HCT116 (cell line): ENCODE data around the gene MRGPRX3. TPM values are rescaled to one million over a fixed set of nuclear protein-coding genes. Genes with fewer than 3 reads are reported as not detected.

Source experiments
- ATAC-seq: fragments of 200-7000 bp; cut with Tn5 transposase; 2 replicates; pipeline ENCODE4 v1.9.1; 2020; ENCODE audit warnings: mild to moderate bottlenecking, moderate library complexity
- BruUV-seq: library from RNA; stranded (reverse); fragments of 400-500 nt; replicated peaks from 2 replicates; lab custom pipeline; 2021; lab: Mats Ljungman, UMichigan
- CTCF ChIA-PET: fragments of 300-600 bp; sonication (Branson Sonifier 250); formaldehyde crosslinking; loops from one replicate; lab custom pipeline; 2021; ENCODE audit warnings: antibody characterized with exemption; lab: Charles Lee
- POLR2A ChIA-PET: fragments of 300-600, 350-600 bp; sonication (Branson Sonifier 250); formaldehyde crosslinking; loops from one replicate; lab custom pipeline; 2021; ENCODE audit warnings: antibody characterized with exemption; lab: Charles Lee
- RAD21 ChIA-PET, 2 experiments: fragments of 300-600 bp; sonication (Branson Sonifier 250); formaldehyde crosslinking; loops; one replicate each; lab custom pipeline; 2023; ENCODE audit warnings: low total read pairs in 2 of 2; ENCODE audit not compliant: uncharacterized antibody in 2 of 2, unreplicated experiment in 2 of 2, low non-redundant PET in 1 of 2; lab: Charles Lee
- DNase-seq: peaks from one replicate; pipeline ENCODE4 v3.0.0-alpha.2; 2010; ENCODE audit warnings: low read depth, low spot score
- H2AFZ ChIP-seq: fragments of 200-600 bp; shearing (Covaris generic), sonication (generic); 2 replicates; pipeline ENCODE4 v1.6.1; 2017; ENCODE audit warnings: low read depth, mixed run types, mixed read lengths, antibody characterized with exemption, low read length; ENCODE audit not compliant: poor library complexity, severe bottlenecking
- H3K27ac ChIP-seq: 2 replicates; pipeline ENCODE4 v1.5.1; 2012; ENCODE audit warnings: low read depth, low read length
- H3K27me3 ChIP-seq: fragments of 200-600 bp; sonication (generic); 2 replicates; pipeline ENCODE4 v1.6.1; 2016; ENCODE audit warnings: mixed run types, low read length, mixed read lengths; ENCODE audit not compliant: insufficient read depth
- H3K36me3 ChIP-seq, 2 experiments: fragments of 200-500 bp in 1 of 2; fragments of 200-600 bp in 1 of 2; sonication (Bioruptor generic) in 1 of 2; sonication (generic) in 1 of 2; 2 replicates each; pipeline versions ENCODE4 v1.5.1 to v1.6.1; 2014 to 2016; ENCODE audit warnings: low read length in 2 of 2, inconsistent platforms in 1 of 2, mixed read lengths in 1 of 2, mixed run types in 1 of 2; ENCODE audit not compliant: insufficient read depth in 2 of 2, control insufficient read depth in 1 of 2
- H3K4me1 ChIP-seq, 2 experiments: fragments of 200-600 bp in 1 of 2; sonication (generic) in 1 of 2; 2 replicates each; pipeline versions ENCODE4 v1.5.1 to v1.6.1; 2012 to 2017; ENCODE audit warnings: low read length in 2 of 2, inconsistent platforms in 1 of 2, mild to moderate bottlenecking in 1 of 2, mixed read lengths in 1 of 2, mixed run types in 1 of 2, moderate library complexity in 1 of 2; ENCODE audit not compliant: insufficient read depth in 2 of 2, control insufficient read depth in 1 of 2
- H3K4me2 ChIP-seq: fragments of 200-600 bp; sonication (generic); 2 replicates; pipeline ENCODE4 v1.6.1; 2017; ENCODE audit warnings: mixed run types, low read length, mixed read lengths
- H3K4me3 ChIP-seq, 2 experiments: fragments of 200-600 bp in 1 of 2; sonication (generic) in 1 of 2; replicated peaks in 1 of 2; 2 replicates each; pipeline ENCODE4 v1.5.1; 2011 to 2016; ENCODE audit warnings: low read length in 2 of 2, control low read depth in 1 of 2, low read depth in 1 of 2, mild to moderate bottlenecking in 1 of 2, mixed read lengths in 1 of 2, mixed run types in 1 of 2
- H3K79me2 ChIP-seq: fragments of 200-600 bp; sonication (generic); 2 replicates; pipeline ENCODE4 v1.6.1; 2017; ENCODE audit warnings: mild to moderate bottlenecking, mixed run types, low read length, moderate library complexity, mixed read lengths; ENCODE audit not compliant: insufficient read depth
- H3K9ac ChIP-seq: fragments of 200-600 bp; sonication (generic); 2 replicates; pipeline ENCODE4 v1.6.1; 2016; ENCODE audit warnings: low read length, mixed read lengths
- H3K9me2 ChIP-seq: fragments of 200-600 bp; sonication (generic), shearing (Covaris generic); 2 replicates; pipeline ENCODE4 v1.6.1; 2017; ENCODE audit warnings: mixed run types, mild to moderate bottlenecking, moderate library complexity; ENCODE audit not compliant: insufficient read depth
- H3K9me3 ChIP-seq, 2 experiments: fragments of 200-500 bp in 1 of 2; fragments of 200-600 bp in 1 of 2; sonication (Bioruptor generic) in 1 of 2; sonication (generic) in 1 of 2; 2 replicates each; pipeline ENCODE4 v1.6.1; 2014 to 2017; ENCODE audit warnings: low read length in 2 of 2, mixed read lengths in 2 of 2, inconsistent platforms in 1 of 2, low read depth in 1 of 2, mild to moderate bottlenecking in 1 of 2, mixed run types in 1 of 2, moderate library complexity in 1 of 2; ENCODE audit not compliant: control insufficient read depth in 1 of 2, insufficient read depth in 1 of 2
- H4K20me1 ChIP-seq: fragments of 200-600 bp; sonication (generic), shearing (Covaris generic); 2 replicates; pipeline ENCODE4 v1.6.1; 2017; ENCODE audit warnings: mixed run types, mild to moderate bottlenecking, moderate library complexity; ENCODE audit not compliant: insufficient read depth
- ATF3 ChIP-seq: IDR thresholded peaks from 2 replicates; pipeline ENCODE4 v1.6.1; 2012
- CBX3 ChIP-seq: IDR thresholded peaks from 2 replicates; pipeline ENCODE4 v1.6.1; 2012; ENCODE audit warnings: low read depth
- CEBPB ChIP-seq: IDR thresholded peaks from 2 replicates; pipeline ENCODE4 v1.6.1; 2012; ENCODE audit warnings: low read depth
- CTCF ChIP-seq, 3 experiments: fragments of 200-600 bp in 1 of 3; sonication (generic) in 1 of 3; IDR thresholded peaks in 2 of 3; conservative IDR thresholded peaks in 1 of 3; 2 replicates each; pipeline ENCODE4 v1.5.1; 2012 to 2017; ENCODE audit warnings: low read depth in 2 of 3, low read length in 2 of 3, antibody characterized with exemption in 1 of 3, borderline replicate concordance in 1 of 3, control low read depth in 1 of 3, mild to moderate bottlenecking in 1 of 3, mixed read lengths in 1 of 3, mixed run types in 1 of 3, moderate library complexity in 1 of 3; ENCODE audit not compliant: insufficient read depth in 1 of 3
- ELF1 ChIP-seq: IDR thresholded peaks from 2 replicates; pipeline ENCODE4 v1.6.1; 2012; ENCODE audit warnings: low read depth, borderline replicate concordance
- EZH2 ChIP-seq: fragments of 200-600 bp; sonication (generic); IDR thresholded peaks from 2 replicates; pipeline ENCODE4 v1.6.1; 2017; ENCODE audit warnings: antibody characterized with exemption, mixed run types
- MAX ChIP-seq: IDR thresholded peaks from 2 replicates; pipeline ENCODE4 v1.6.1; 2012
- POLR2A ChIP-seq: IDR thresholded peaks from 2 replicates; pipeline ENCODE4 v1.7.0; 2011; ENCODE audit warnings: borderline replicate concordance; ENCODE audit not compliant: insufficient read depth, insufficient read length; ENCODE audit errors: extremely low read depth
- RAD21 ChIP-seq: IDR thresholded peaks from 2 replicates; pipeline ENCODE4 v1.6.1; 2012; ENCODE audit warnings: low read depth, mild to moderate bottlenecking
- REST ChIP-seq: IDR thresholded peaks from 2 replicates; pipeline ENCODE4 v1.6.1; 2012; ENCODE audit warnings: low read depth
- SIN3A ChIP-seq: IDR thresholded peaks from 2 replicates; pipeline ENCODE4 v1.6.1; 2012; ENCODE audit warnings: low read depth
- SP1 ChIP-seq: IDR thresholded peaks from 2 replicates; pipeline ENCODE4 v1.6.1; 2012; ENCODE audit warnings: low read depth
- SRF ChIP-seq: IDR thresholded peaks from 2 replicates; pipeline ENCODE4 v1.6.1; 2012; ENCODE audit warnings: low read depth
- TCF7L2 ChIP-seq: IDR thresholded peaks from 2 replicates; pipeline ENCODE4 v1.7.0; 2011; ENCODE audit warnings: borderline replicate concordance, inconsistent platforms; ENCODE audit not compliant: insufficient read depth, insufficient read length; ENCODE audit errors: extremely low read depth
- ZBTB33 ChIP-seq: IDR thresholded peaks from 2 replicates; pipeline ENCODE4 v1.6.1; 2011; ENCODE audit warnings: mild to moderate bottlenecking, low read length, moderate library complexity; ENCODE audit not compliant: insufficient replicate concordance; ENCODE audit errors: extremely low read depth
- ZFX ChIP-seq: fragments of 450-650 bp; IDR thresholded peaks from 2 replicates; pipeline ENCODE4 v1.6.1; 2017
- ZNF274 ChIP-seq: fragments of 200-500 bp; sonication (Bioruptor generic); IDR thresholded peaks from 2 replicates; pipeline ENCODE4 v1.6.1; 2014; ENCODE audit warnings: mild to moderate bottlenecking, low read depth, low read length, inconsistent platforms
- intact Hi-C: fragments of 100-400 bp; cut with micrococcal nuclease; formaldehyde crosslinking; loops from 2 replicates; pipeline ENCODE4 v1.10.0; 2022
- total RNA-seq: library from RNA; stranded (reverse); gene quantifications from one replicate; pipeline ENCODE4 v1.2.1, GENCODE V29; 2021; ENCODE audit not compliant: unreplicated experiment

MRGPRX3 gene
- total RNA-seq, 1 experiment from 2014 or later = not detected

- ATAC-seq = no peak
- intact Hi-C loops = no loop called here
- Histone ChIP-seq H3K36me3 (no peaks in the 10 kb centered on the region), H3K4me2 (no peak overlapping the region), H2AFZ (no peak overlapping the region), H3K9me3 (no peaks in the 10 kb centered on the region), H4K20me1 (no peaks in the 10 kb centered on the region), H3K4me1 (peaks cover 0 to 11% of the 10 kb centered on the region in 2 experiments; a peak in 2 of 4 replicates), H3K27me3 (no peaks in the 10 kb centered on the region), H3K4me3 (no peak overlapping the region), H3K9ac (no peak overlapping the region)
- POLR2A ChIA-PET = no interaction called here
- TF ChIP-seq MAX = no peak
- no peak for TF ChIP-seq ZFX
- no peak for TF ChIP-seq ZBTB33
- TF ChIP-seq CBX3 = no peak
- no peak for TF ChIP-seq ATF3
- no peak for TF ChIP-seq SP1
- TF ChIP-seq REST = no peak
- TF ChIP-seq SRF = no peak
- TF ChIP-seq RAD21 = no peak
- no peak for TF ChIP-seq ZNF274
- TF ChIP-seq EZH2 = no peak
- no peak for TF ChIP-seq POLR2A
- no peak for TF ChIP-seq SIN3A
- no peak for TF ChIP-seq TCF7L2
- TF ChIP-seq CEBPB = no peak
- no peak for TF ChIP-seq ELF1
- TF ChIP-seq CTCF (IDR thresholded peaks at IDR 0.05 in 2 of 3, conservative IDR thresholded peaks at IDR 0.05 in 1 of 3; ENCODE audit: borderline replicate concordance in 1 of 3, insufficient read depth in 1 of 3, low read depth in 2 of 3, low read length in 2 of 3) = no peak
- TF ChIP-seq, all 23 proteins: peak for 0
- DNase-seq = no peak
- Histone ChIP-seq H3K79me2 (no peaks in the 10 kb centered on the region), H3K9me2 (no peaks in the 10 kb centered on the region), H3K27ac (no peak overlapping the region)
- ChIA-PET RAD21 (no interaction called here), CTCF (interaction anchor here (1.0 to 1.6 kb wide), 3 partner anchors 30 to 98 kb away, joined by 4 to 9 read pairs (median 4); no protein-coding TSS in a partner anchor)
- no TSS peak for BruUV-seq
These were observed 13.5 kb downstream of the MRGPRX3 start for GRCh38 chr11:18145837-18146236.
